ENCODE results near the gene MYMX.
"Not testable (repeated sequence)": the region's sequence is repeated elsewhere in the genome, so short reads cannot be mapped to it uniquely, and the experiment has no call there.

Gene MYMX

GRCh38 chr6:44188819-44189218 lies 27.9 kb upstream of the MYMX start:
- no peak for DNase-seq (ENCODE audit: low read depth in 2 of 2)
- TF ChIP-seq, protein P1, sequence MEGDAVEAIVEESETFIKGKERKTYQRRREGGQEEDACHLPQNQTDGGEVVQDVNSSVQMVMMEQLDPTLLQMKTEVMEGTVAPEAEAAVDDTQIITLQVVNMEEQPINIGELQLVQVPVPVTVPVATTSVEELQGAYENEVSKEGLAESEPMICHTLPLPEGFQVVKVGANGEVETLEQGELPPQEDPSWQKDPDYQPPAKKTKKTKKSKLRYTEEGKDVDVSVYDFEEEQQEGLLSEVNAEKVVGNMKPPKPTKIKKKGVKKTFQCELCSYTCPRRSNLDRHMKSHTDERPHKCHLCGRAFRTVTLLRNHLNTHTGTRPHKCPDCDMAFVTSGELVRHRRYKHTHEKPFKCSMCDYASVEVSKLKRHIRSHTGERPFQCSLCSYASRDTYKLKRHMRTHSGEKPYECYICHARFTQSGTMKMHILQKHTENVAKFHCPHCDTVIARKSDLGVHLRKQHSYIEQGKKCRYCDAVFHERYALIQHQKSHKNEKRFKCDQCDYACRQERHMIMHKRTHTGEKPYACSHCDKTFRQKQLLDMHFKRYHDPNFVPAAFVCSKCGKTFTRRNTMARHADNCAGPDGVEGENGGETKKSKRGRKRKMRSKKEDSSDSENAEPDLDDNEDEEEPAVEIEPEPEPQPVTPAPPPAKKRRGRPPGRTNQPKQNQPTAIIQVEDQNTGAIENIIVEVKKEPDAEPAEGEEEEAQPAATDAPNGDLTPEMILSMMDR (IDR thresholded peaks at IDR 0.05; ENCODE audit: low read depth, low read length): no peak
- H3K4me3 ChIP-seq (replicated peaks in 1 of 2; ENCODE audit: low read depth in 2 of 2, low read length in 2 of 2): no peak overlapping the region

- H3K4me3 ChIP-seq (replicated peaks in 1 of 2; ENCODE audit: low read depth in 2 of 2, low read length in 2 of 2): no peak overlapping the region
- TF ChIP-seq, protein P1 (IDR thresholded peaks at IDR 0.05; ENCODE audit: low read depth, low read length): no peak
- DNase-seq (ENCODE audit: low read depth in 2 of 2): no peak
Measured at GRCh38 chr6:44189257-44189656, 27.5 kb upstream of the MYMX start.

DNA sequence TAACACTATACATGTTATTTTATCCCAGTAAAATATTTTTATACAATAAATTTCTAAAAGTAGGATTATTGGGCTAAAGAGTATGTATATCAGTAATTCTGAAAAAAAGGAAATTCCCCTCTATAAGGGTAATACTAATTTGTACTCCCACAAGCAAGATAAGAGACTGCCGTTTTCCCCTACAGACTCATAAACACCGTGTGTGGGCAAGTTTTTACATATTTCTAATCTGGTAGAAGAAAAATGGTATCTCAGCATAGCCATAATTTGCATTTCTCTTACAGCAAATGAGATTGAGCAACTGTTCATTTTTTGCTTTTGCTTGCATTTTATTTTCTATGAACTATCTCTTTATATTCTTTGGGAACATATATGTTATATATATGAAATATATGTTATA lies 26.0 kb upstream of the MYMX start:
- no peak overlapping the region for H3K4me3 ChIP-seq (replicated peaks in 1 of 2; ENCODE audit: low read depth in 2 of 2, low read length in 2 of 2)
- TF ChIP-seq, protein P1 (IDR thresholded peaks at IDR 0.05; ENCODE audit: low read depth, low read length): no peak
- DNase-seq (ENCODE audit: low read depth in 2 of 2): no peak

- H3K4me3 ChIP-seq (replicated peaks in 1 of 2; ENCODE audit: low read depth in 2 of 2, low read length in 2 of 2): no peak overlapping the region
- no peak for DNase-seq (ENCODE audit: low read depth in 2 of 2)
- TF ChIP-seq, protein P1 (IDR thresholded peaks at IDR 0.05; ENCODE audit: low read depth, low read length): no peak
Measured at GRCh38 chr6:44192428-44193041, 24.2 kb upstream of the MYMX start.

DNA sequence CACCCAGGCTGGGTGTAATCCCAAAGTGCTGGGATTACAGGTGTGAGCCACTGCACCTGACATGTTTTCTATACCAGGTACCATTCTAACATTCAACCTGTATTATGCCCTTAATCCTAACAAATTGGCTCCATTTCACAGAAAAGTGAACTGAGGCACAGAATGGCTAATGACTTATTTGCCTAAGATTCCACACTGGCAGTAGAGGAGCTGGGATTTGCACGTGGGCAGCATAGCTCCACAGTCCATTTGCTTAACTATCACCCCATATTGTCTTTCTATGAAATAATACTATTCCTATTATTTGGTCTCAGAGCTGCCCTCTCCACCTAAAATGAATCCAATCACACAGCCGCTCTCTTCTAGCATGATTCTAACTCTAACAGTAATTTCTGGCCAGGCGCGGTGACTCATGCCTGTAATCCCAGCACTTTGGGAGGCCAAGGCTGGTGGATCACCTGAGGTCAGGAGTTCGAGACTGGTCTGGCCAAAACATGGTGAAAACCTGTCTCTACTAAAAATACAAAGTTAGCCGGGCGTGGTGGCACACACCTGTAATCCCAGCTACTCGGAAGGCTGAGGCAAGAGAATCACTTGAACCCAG lies 23.3 kb upstream of the MYMX start:
- no peak overlapping the region for H3K4me3 ChIP-seq (replicated peaks in 1 of 2; ENCODE audit: low read depth in 2 of 2, low read length in 2 of 2)
- no peak for DNase-seq (ENCODE audit: low read depth in 2 of 2)
- TF ChIP-seq, protein P1 (IDR thresholded peaks at IDR 0.05; ENCODE audit: low read depth, low read length): no peak

DNA sequence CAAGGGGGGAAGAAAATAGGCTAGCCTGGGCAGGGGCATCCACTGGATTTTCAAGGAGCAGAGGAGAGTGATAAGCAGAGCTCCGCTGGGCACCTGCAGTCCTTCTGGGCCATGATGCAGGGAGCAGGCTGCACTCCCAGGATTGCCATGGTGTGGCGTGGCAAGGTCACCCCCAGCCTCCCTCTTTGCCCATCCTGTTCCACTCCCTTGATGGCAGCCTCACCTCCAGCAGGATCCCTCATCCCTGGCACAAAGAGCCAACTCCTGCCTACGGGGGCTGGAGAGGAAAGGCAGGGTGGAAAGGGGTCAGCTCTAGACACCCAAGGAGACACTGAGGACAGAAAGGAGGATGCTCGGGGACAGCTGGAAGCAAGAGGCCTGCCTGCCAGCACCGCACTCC lies 22.4 kb upstream of the MYMX start:
- TF ChIP-seq, protein P1 (IDR thresholded peaks at IDR 0.05; ENCODE audit: low read depth, low read length): no peak
- no peak for DNase-seq (ENCODE audit: low read depth in 2 of 2)
- no peak overlapping the region for H3K4me3 ChIP-seq (replicated peaks in 1 of 2; ENCODE audit: low read depth in 2 of 2, low read length in 2 of 2)

DNA sequence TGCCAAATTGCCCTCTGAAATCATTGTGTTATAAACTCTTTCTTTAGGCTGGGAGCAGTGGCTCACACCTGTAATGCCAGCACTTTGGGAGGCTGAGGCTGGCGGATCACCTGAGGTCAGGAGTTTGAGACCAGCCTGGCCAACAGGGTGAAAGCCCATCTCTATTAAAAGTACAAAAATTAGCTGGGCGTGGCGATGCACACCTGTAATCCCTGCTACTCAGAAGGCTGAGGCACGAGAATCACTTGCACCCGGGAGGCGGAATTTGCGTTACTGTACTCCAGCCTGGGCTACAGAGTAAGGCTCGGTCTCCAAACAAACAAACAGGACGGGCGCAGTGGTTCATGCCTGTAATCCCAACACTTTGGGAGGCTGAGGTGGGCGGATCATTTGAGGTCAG lies 20.4 kb upstream of the MYMX start:
- DNase-seq (ENCODE audit: low read depth in 2 of 2): not testable (repeated sequence)

More for the DNA sequence above, 20.4 kb upstream of the MYMX start:
- H3K4me3 ChIP-seq (replicated peaks in 1 of 2; ENCODE audit: low read depth in 2 of 2, low read length in 2 of 2): not testable (repeated sequence)
